ENCODE data around the gene KIF26B.

DNA sequence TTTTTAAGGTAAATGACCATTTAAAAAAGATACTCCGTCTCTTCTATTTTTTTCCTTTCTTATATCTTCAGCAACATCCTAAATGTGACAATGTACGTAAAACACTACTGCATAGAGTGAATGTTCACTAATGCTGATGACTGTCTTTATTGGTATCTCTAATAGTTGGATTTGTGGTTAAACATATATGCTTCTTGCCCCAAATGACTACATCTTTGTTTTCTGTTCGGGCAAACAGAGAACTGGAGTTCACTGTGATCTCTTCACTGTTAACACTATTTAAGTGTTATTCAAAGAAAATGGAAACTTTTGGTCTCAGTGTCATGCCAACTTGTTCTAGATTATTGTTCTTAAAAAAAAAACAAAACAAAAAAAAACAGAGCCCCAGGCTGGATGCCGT lies 109.4 kb downstream of the KIF26B start:
- TF ChIP-seq, protein P1, sequence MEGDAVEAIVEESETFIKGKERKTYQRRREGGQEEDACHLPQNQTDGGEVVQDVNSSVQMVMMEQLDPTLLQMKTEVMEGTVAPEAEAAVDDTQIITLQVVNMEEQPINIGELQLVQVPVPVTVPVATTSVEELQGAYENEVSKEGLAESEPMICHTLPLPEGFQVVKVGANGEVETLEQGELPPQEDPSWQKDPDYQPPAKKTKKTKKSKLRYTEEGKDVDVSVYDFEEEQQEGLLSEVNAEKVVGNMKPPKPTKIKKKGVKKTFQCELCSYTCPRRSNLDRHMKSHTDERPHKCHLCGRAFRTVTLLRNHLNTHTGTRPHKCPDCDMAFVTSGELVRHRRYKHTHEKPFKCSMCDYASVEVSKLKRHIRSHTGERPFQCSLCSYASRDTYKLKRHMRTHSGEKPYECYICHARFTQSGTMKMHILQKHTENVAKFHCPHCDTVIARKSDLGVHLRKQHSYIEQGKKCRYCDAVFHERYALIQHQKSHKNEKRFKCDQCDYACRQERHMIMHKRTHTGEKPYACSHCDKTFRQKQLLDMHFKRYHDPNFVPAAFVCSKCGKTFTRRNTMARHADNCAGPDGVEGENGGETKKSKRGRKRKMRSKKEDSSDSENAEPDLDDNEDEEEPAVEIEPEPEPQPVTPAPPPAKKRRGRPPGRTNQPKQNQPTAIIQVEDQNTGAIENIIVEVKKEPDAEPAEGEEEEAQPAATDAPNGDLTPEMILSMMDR (IDR thresholded peaks at IDR 0.05): no peak
- no peak for TF ChIP-seq POLR2AphosphoS5 (IDR thresholded peaks at IDR 0.05)
- no peak for TF ChIP-seq EP300 (IDR thresholded peaks at IDR 0.05; ENCODE audit: low read depth)
- no peak for TF ChIP-seq POLR2A (IDR thresholded peaks at IDR 0.05)

Data from transverse colon (tissue), 4 donors.